ENCODE data around the gene SEPTIN8.

SEPTIN8 gene

GRCh38 chr5:132708645-132709044 lies 68.4 kb downstream of the SEPTIN8 start:
- DNase-seq (ENCODE audit: low read depth in 2 of 3, low spot score in 2 of 3) = no peak

- DNase-seq (ENCODE audit: low read depth in 2 of 3, low spot score in 2 of 3) = no peak
Measured at GRCh38 chr5:132704875-132705274, 72.2 kb downstream of the SEPTIN8 start.
